Measurements from ENCODE around the gene CTRB1.

DNA sequence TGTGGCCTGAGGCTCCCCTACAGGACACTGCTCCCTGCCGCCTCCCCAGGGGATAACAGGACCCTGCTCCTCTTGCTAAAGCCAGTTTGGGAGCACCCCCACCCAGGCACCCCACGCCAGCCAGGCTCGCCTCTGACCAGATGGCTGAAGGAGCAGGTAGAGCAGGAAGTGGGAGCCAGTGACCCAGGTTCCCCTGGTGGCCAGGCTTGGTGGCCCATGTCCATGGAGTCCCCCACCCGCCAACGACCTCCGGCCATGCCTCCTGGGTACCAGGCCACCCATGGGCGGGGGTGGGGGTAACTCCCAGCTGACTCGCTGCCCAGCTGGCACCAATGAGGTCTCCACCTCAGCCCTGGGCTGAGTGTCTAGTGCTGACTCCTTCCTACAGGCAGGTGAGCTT is 22.6 kb downstream of the CTRB1 start:
- TF ChIP-seq, protein P1, sequence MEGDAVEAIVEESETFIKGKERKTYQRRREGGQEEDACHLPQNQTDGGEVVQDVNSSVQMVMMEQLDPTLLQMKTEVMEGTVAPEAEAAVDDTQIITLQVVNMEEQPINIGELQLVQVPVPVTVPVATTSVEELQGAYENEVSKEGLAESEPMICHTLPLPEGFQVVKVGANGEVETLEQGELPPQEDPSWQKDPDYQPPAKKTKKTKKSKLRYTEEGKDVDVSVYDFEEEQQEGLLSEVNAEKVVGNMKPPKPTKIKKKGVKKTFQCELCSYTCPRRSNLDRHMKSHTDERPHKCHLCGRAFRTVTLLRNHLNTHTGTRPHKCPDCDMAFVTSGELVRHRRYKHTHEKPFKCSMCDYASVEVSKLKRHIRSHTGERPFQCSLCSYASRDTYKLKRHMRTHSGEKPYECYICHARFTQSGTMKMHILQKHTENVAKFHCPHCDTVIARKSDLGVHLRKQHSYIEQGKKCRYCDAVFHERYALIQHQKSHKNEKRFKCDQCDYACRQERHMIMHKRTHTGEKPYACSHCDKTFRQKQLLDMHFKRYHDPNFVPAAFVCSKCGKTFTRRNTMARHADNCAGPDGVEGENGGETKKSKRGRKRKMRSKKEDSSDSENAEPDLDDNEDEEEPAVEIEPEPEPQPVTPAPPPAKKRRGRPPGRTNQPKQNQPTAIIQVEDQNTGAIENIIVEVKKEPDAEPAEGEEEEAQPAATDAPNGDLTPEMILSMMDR (IDR thresholded peaks at IDR 0.05), result no peak
- no peak for TF ChIP-seq POLR2A (IDR thresholded peaks at IDR 0.05)
